GM12891 (cell line): ENCODE results near the gene SPDYE2B.
"Not testable (repeated sequence)": the region's sequence is repeated elsewhere in the genome, so short reads cannot be mapped to it uniquely, and the experiment has no call there.

Source experiments
- PAX5 ChIP-seq: IDR thresholded peaks from 2 replicates; pipeline ENCODE4 v1.6.1; 2011; ENCODE audit warnings: low read length, moderate library complexity, mild to moderate bottlenecking; ENCODE audit not compliant: insufficient read depth, severe bottlenecking
- POLR2A ChIP-seq: IDR thresholded peaks from 2 replicates; pipeline ENCODE4 v1.6.1; 2011; ENCODE audit warnings: low read depth, low read length, control low read depth
- POLR2AphosphoS5 ChIP-seq: IDR thresholded peaks from 2 replicates; pipeline ENCODE4 v1.6.1; 2011; ENCODE audit warnings: low read depth, low read length, control low read depth
- POU2F2 ChIP-seq: IDR thresholded peaks from 2 replicates; pipeline ENCODE4 v1.6.1; 2011; ENCODE audit warnings: low read depth, mild to moderate bottlenecking, control low read depth, low read length, moderate library complexity
- SPI1 ChIP-seq: IDR thresholded peaks from 2 replicates; pipeline ENCODE4 v1.6.1; 2011; ENCODE audit warnings: low read depth, low read length, control low read depth
- TAF1 ChIP-seq: IDR thresholded peaks from 2 replicates; pipeline ENCODE4 v1.6.1; 2011; ENCODE audit warnings: low read depth, low read length, control low read depth

DNA sequence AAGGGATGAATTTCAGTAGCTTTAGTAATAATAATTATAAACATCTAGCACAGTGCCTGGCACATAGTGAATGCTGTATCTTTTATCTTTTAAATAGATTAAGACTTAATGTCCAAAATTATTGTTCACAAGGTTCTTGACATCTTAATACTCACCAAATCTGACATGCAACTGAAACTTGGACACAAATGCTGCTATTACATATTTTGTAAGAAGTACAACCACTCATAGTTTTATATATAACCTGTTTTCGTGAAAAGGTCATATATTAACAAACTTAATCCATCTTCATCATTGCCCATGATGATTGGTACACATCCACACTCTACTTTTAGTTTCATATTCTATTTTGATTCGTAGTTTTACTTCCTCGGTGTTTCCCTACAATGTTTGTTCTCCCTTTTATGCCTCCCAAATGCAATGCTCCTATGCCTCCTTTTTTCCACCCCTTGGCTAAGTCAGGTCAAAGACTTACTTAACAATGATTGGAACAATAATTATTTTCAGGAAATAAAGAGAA is 45.0 kb downstream of the SPDYE2B start:
- not testable (repeated sequence) for TF ChIP-seq POLR2A, POLR2AphosphoS5, TAF1, PAX5, SPI1, POU2F2
